Left ventricle myocardium inferior (tissue), 1 donor: ENCODE data around the gene GAPT. TPM values are rescaled to one million over a fixed set of nuclear protein-coding genes. Genes with fewer than 3 reads are reported as not detected.

Source experiments
- DNase-seq: peaks from one replicate; pipeline ENCODE4 v3.0.0-alpha.2; 2020
- H3K27ac ChIP-seq: fragments of 200-600 bp; replicated peaks from 2 replicates; pipeline ENCODE4 v1.8.0; 2021
- H3K27me3 ChIP-seq: fragments of 200-600 bp; 2 replicates; pipeline ENCODE4 v1.8.0; 2021; ENCODE audit warnings: low read depth
- H3K36me3 ChIP-seq: fragments of 200-600 bp; 2 replicates; pipeline ENCODE4 v1.8.0; 2021
- H3K4me1 ChIP-seq: fragments of 200-600 bp; 2 replicates; pipeline ENCODE4 v1.8.0; 2021
- H3K4me3 ChIP-seq: fragments of 200-600 bp; 2 replicates; pipeline ENCODE4 v1.8.0; 2021; ENCODE audit warnings: mild to moderate bottlenecking, moderate library complexity
- H3K9me3 ChIP-seq: fragments of 200-600 bp; replicated peaks from 2 replicates; pipeline ENCODE4 v1.8.0; 2021
- intact Hi-C: fragments of 100-400 bp; cut with micrococcal nuclease; formaldehyde crosslinking; loops from one replicate; pipeline ENCODE4 v1.11.0; 2022
- total RNA-seq: library from RNA; stranded (reverse); fragmentation: NEBNext Ultra II Directional; extraction: Animal tissue kit (Norgen Biotek cat#: 25700); gene quantifications from one replicate; pipeline ENCODE4 v1.2.1, GENCODE V29; 2021
- TF ChIP-seq, protein P1 (sequence below): fragments of 200-600 bp; IDR thresholded peaks from 2 replicates; pipeline ENCODE4 v1.8.0; 2021; ENCODE audit warnings: antibody characterized with exemption, mild to moderate bottlenecking, borderline replicate concordance
- donor health status: DM: no; HTN: yes; CAD: no; lungs with severe emphysema.

Gene GAPT
- total RNA-seq, 1 donor from 2014 or later = 0.22 TPM

DNA sequence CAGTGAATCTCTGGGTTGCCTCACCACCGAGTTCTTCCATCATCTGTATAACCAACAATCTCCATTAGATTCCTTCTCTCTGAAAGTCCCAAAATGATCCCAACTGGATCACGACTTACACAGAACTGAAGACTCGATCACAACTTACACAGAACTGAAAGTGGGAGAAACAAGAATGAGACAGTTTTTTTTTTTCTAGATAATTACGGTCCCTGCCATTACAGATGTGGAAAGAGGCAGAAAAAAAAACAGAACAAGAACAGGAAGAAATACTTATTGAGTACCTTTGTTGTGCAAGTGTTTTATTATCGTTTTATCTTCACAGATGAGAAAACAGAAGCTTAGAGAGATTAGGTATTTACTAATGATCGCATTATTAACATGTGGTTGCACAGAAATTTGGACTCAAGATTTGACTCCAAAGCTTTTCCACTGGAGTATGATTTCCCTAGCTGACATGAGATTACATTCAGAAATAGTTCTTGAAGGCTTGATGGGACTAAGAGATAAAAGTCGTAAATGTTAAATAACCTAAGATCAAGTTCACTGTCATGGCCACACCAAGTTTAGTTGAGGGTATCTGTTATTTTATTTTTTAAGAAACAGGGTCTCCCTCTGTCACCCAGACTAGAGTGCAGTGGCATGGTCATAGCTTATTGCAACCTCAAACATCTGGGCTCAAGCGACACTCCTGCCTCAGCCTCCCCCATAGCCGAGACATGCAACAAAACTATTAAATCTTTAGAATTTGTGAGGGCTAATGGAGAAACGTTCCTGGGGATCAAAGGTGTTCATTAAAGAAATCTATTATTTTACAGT lies 40.2 kb upstream of the GAPT start:
- Histone ChIP-seq H3K4me3 (no peak overlapping the region), H3K9me3 (no peaks in the 10 kb centered on the region), H3K4me1 (peaks cover 32% of the 10 kb centered on the region), H3K27me3 (no peaks in the 10 kb centered on the region), H3K36me3 (peaks cover 33% of the 10 kb centered on the region), H3K27ac (no peak overlapping the region)
- intact Hi-C loops = loop anchor here (10.0 kb wide), 1 partner anchor 206 kb away; no protein-coding TSS in a partner anchor
- DNase-seq = no peak
- TF ChIP-seq, protein P1, sequence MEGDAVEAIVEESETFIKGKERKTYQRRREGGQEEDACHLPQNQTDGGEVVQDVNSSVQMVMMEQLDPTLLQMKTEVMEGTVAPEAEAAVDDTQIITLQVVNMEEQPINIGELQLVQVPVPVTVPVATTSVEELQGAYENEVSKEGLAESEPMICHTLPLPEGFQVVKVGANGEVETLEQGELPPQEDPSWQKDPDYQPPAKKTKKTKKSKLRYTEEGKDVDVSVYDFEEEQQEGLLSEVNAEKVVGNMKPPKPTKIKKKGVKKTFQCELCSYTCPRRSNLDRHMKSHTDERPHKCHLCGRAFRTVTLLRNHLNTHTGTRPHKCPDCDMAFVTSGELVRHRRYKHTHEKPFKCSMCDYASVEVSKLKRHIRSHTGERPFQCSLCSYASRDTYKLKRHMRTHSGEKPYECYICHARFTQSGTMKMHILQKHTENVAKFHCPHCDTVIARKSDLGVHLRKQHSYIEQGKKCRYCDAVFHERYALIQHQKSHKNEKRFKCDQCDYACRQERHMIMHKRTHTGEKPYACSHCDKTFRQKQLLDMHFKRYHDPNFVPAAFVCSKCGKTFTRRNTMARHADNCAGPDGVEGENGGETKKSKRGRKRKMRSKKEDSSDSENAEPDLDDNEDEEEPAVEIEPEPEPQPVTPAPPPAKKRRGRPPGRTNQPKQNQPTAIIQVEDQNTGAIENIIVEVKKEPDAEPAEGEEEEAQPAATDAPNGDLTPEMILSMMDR = no peak

DNA sequence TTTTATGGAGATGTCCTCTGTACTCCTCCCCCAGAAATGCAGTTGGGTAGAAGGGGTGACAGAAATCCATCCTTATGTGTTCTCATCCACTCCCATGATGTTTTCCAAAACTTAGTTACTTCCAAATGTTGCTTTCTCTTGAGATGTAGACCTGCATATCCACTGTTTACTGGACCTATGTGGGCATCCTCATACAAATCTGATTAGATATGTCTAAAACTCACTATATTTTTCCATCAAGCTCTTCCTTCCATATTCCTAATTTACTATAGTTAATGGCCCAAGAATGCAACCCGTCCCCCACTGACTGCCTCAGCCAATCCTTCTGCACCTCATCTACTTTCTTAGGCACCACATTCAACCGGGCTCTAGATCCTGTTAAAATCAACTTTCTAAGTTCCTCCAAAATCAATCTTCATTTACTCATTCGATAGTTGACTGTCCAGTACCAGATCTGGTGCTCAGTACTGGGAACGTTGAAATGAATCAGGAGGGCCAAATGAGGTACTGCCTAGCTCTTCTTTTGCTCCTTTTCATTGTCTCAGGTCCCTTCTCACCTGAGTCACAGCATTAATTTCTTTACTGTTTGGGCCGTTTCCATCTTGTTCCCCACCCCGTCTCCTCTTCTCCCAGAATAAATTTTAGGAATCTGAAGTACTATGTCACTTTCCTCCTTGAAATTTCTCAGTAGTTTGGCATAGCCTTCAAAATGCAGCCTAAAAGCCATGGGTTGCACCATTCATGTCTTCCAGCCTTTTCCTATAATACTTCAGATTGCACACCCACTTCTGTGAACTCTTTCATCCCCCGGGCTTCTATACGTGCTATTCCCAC lies 39.3 kb upstream of the GAPT start:
- no peak for DNase-seq
- H3K27ac ChIP-seq = peak overlapping the region; percentile 96
- H3K36me3 ChIP-seq = peaks cover 42% of the 10 kb centered on the region
- H3K27me3 ChIP-seq = no peaks in the 10 kb centered on the region
- H3K4me1 ChIP-seq = peaks cover 41% of the 10 kb centered on the region
- TF ChIP-seq, protein P1 = no peak
- no peaks in the 10 kb centered on the region for H3K9me3 ChIP-seq
- intact Hi-C loops = loop anchor here (10.0 kb wide), 1 partner anchor 207 kb away; no protein-coding TSS in a partner anchor
- no peak overlapping the region for H3K4me3 ChIP-seq

DNA sequence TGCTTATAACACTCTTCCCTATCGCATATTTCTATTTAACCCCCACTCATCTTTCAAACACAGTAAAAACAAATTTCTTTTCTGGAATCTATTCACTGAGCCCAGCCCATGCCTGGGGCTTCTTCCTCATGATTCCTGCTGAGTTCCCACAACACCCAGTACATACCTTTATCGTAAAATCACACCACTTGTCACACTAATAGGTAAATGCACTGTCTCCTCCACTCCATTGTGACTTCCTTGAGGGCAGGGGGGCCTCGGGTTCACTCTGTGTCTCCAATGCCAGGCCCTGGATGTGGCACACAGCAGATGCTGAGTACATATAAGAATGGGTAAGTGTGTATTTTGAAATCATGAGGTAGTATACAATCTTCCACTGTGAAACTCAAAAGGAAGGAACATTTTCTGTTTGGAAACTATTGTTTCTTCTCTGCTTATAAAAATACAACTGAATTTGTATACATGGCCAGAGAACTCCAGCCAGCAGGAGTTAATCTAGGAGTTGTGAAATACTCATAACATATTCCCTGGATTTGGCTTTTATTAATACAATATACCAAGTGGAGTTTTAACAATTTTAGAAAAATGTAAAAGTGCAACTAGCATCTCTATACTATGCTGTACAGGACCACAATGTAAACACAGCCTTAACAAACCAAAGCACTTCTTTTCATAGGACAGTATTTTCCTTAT lies 38.5 kb upstream of the GAPT start:
- no peaks in the 10 kb centered on the region for H3K9me3 ChIP-seq
- no peak overlapping the region for H3K4me3 ChIP-seq
- intact Hi-C loops = loop anchor here (10.0 kb wide), 1 partner anchor 208 kb away; no protein-coding TSS in a partner anchor
- DNase-seq = no peak
- H3K27ac ChIP-seq = peak overlapping the region; percentile 96
- peaks cover 50% of the 10 kb centered on the region for H3K36me3 ChIP-seq
- TF ChIP-seq, protein P1 = no peak
- H3K27me3 ChIP-seq = no peaks in the 10 kb centered on the region
- H3K4me1 ChIP-seq = peaks cover 49% of the 10 kb centered on the region

DNA sequence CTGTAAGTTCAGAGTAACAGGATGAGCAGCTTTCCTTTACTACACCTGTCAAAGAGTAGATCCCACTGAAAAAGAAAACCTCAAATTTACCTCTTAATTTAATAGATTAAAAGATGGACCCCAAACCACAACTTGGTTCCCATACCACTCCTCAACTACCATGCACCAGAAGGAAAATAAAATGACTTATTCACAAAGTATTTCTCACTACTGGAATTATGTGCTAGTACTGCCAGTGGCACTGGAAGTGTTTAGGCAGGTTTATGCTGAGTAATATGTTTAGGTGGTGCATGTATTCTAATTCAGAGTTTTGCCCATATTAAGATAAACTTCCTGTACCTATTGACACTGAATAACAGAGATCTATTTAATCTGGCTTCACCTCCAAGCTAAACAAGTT lies 37.9 kb upstream of the GAPT start:
- H3K27ac ChIP-seq = peak overlapping the region; percentile 96
- H3K4me1 ChIP-seq = peaks cover 54% of the 10 kb centered on the region

More for the DNA sequence above, 37.9 kb upstream of the GAPT start:
- peak overlapping the region; percentile 90 for H3K4me3 ChIP-seq
- DNase-seq = no peak
- H3K9me3 ChIP-seq = no peaks in the 10 kb centered on the region
- TF ChIP-seq, protein P1 = no peak
- H3K27me3 ChIP-seq = no peaks in the 10 kb centered on the region
- H3K36me3 ChIP-seq = peaks cover 56% of the 10 kb centered on the region
- intact Hi-C loops = loop anchor here (10.0 kb wide), 1 partner anchor 209 kb away; no protein-coding TSS in a partner anchor
